GM12875 (cell line): ENCODE measurements around the gene TMEM223.

Experiments
- H3K4me3 ChIP-seq: one replicate; pipeline ENCODE4 v1.5.1; 2011; ENCODE audit warnings: low read depth, low read length, control low read depth
- CTCF ChIP-seq: IDR thresholded peaks from 2 replicates; pipeline ENCODE4 v1.5.1; 2011; ENCODE audit warnings: low read depth, mild to moderate bottlenecking, control low read depth, inconsistent platforms, low read length, moderate library complexity, borderline replicate concordance; ENCODE audit not compliant: insufficient read depth

The TMEM223 gene

DNA sequence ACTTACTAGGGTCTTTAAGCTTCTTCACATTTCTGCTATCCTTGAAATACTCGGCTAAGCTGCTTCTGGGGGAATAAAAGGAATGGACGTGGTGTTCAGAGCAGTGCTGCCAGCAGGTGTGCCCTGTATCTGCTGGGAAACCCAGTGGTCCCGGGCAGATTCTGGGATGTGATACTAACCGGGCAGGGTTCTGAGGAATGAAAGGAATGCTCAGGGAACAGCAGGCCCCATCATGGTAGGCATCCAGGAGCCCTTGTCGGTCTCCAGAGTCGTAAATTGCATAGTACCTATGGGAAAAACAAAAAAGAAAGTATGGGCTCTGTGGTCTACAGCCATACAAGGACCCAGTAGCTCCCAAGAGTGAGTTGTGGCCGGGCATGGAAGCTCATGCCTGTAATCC lies 4.5 kb upstream of the TMEM223 start:
- TF ChIP-seq CTCF = no peak
- no peak overlapping the region for H3K4me3 ChIP-seq

- no peak for TF ChIP-seq CTCF
- H3K4me3 ChIP-seq = no peak overlapping the region
Observed at GRCh38 chr11:62794201-62794775, 2.5 kb upstream of the TMEM223 start.

GRCh38 chr11:62792202-62792575 lies 383 bp upstream of the TMEM223 start:
- TF ChIP-seq CTCF = no peak
- no peak overlapping the region for H3K4me3 ChIP-seq

DNA sequence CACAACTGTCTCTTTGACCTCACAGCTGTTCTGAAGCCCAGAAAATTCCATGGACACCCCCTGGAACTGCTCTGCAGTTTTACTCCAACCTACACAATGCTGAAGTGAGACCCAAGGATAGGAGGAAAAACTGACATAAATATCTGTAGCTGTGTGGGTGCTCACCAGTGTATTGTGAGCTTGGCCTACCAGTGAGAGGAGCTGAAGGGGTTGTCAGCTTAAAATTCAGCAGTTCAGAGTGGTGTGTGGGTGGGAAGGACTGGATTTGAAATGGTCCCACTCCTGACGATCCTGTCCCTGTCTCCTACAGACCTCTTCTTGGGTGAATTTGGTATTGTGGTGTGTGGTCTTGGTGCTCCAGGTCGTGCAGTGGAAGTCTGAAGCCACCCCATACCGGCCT lies 2.2 kb downstream of the TMEM223 start:
- no peak for TF ChIP-seq CTCF
- no peak overlapping the region for H3K4me3 ChIP-seq

- TF ChIP-seq CTCF = 0 out of 2 replicates have a peak, but pooled peaks have one; percentile 0
- no peak overlapping the region for H3K4me3 ChIP-seq
Observed at GRCh38 chr11:62788991-62789390, 2.8 kb downstream of the TMEM223 start.

GRCh38 chr11:62787005-62787759 lies 4.6 kb downstream of the TMEM223 start, which contains the start of gene TMEM179B:
Gene TMEM179B (plus strand): TSS chr11:62787402. CDS start chr11:62787432, 30 bp downstream.
- H3K4me3 ChIP-seq = peak within 1 kb of the TSS; percentile 93
- peak; percentile 77 for TF ChIP-seq CTCF
